Measurements from ENCODE around the gene DAO.
A peak's percentile ranks its signal among the peaks of the same experiment; 100 is the strongest.

The DAO gene

DNA sequence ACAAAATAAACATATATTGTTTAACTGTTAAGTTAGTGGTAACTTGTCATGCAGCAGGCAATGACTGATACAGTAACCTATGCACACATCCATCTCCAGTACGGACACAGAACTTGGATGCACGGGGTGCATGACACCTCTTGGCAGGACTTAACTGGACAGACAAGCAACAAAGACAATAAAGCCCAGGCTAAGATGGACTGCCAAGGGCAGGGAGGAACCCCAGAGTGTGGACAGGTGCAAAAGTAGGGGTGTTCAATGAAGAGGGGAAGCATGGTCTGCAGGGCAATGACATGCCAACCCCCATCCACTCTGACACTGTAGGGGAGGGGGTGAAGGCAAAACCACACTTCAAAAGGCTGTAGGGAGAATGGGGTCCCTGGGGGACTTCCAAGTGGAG is 34.2 kb upstream of the DAO start:
- TF ChIP-seq, protein P1, sequence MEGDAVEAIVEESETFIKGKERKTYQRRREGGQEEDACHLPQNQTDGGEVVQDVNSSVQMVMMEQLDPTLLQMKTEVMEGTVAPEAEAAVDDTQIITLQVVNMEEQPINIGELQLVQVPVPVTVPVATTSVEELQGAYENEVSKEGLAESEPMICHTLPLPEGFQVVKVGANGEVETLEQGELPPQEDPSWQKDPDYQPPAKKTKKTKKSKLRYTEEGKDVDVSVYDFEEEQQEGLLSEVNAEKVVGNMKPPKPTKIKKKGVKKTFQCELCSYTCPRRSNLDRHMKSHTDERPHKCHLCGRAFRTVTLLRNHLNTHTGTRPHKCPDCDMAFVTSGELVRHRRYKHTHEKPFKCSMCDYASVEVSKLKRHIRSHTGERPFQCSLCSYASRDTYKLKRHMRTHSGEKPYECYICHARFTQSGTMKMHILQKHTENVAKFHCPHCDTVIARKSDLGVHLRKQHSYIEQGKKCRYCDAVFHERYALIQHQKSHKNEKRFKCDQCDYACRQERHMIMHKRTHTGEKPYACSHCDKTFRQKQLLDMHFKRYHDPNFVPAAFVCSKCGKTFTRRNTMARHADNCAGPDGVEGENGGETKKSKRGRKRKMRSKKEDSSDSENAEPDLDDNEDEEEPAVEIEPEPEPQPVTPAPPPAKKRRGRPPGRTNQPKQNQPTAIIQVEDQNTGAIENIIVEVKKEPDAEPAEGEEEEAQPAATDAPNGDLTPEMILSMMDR (IDR thresholded peaks at IDR 0.05; ENCODE audit: insufficient read depth, low read length, missing control alignments), result no peak
- no peak overlapping the region for H3K4me3 ChIP-seq (ENCODE audit: low read depth, low read length)
- ChIA-PET POLR2A (no interaction called here), CTCF (no interaction called here)
- no peak for DNase-seq (ENCODE audit: low read depth, low spot score)

DNA sequence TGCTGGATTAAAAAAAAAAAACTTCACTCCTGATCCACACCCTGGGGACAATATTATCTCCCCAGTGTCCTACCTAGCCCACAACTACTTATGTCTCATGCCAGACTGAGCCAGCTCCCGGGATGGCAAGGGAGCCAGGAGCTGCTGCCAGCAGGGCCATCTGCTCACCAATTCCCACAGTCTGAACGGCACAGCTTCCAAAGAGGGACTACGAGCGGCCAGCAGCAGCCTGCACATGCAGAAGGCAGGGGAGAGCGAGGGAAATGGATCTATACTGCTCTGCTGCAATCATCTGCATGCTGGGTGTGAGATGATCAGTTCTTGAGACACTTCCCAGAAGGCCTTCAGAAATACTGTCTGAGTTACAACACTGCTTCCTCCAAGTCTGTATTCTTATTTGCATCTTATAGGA is 33.6 kb upstream of the DAO start:
- ChIA-PET CTCF (no interaction called here), POLR2A (no interaction called here)
- H3K4me3 ChIP-seq (ENCODE audit: low read depth, low read length), result no peak overlapping the region
- TF ChIP-seq, protein P1 (IDR thresholded peaks at IDR 0.05; ENCODE audit: insufficient read depth, low read length, missing control alignments), result no peak
- DNase-seq (ENCODE audit: low read depth, low spot score), result no peak

DNA sequence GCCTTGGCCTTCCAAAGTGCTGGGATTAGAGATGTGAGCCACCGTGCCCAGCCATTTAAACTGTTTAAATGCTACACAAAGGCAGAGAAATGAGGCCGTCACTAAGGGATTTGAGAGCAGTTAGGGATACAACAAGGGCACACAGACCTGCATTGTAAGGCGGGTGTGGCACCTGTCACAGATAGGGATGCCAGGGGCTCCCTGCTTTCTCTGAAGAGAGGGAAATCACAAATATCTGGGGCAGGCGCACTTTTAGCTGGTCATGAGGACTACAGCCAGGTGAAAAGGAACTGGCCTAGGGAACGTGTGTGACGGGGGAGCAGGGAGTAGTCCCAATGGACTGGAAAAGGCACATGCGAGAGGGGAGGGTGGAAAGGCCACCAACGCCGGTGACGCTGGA is 32.2 kb upstream of the DAO start:
- ChIA-PET CTCF (interaction anchor here (0.9 to 1.4 kb wide), 3 partner anchors 8 to 23 kb away, joined by 3 to 4 read pairs (median 3); no protein-coding TSS in a partner anchor), POLR2A (no interaction called here)
- TF ChIP-seq, protein P1 (IDR thresholded peaks at IDR 0.05; ENCODE audit: insufficient read depth, low read length, missing control alignments), result no peak
- no peak overlapping the region for H3K4me3 ChIP-seq (ENCODE audit: low read depth, low read length)
- DNase-seq (ENCODE audit: low read depth, low spot score), result no peak

DNA sequence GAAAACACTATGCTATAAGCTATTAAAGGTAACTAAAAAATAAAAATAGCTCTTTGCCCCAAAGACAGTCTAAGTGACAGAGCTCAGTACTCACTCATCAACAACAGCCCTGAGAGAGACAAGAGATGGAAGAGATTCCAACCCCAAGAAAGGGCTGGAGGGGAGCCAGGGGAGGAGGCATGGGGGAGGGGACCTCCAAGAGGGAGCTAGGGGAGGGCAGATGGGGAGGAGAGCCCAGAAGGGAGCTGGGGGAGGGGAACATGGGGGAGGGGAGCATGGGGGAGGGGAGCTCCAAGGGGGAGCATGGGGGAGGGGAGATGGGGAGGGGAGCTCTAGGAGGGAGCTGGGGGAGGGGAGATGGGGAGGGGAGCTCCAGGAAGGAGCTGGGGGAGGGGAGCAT is 30.2 kb upstream of the DAO start:
- no peak for DNase-seq (ENCODE audit: low read depth, low spot score)
- ChIA-PET CTCF (interaction anchor here (1.1 to 3.3 kb wide), 7 partner anchors 8 to 242 kb away, joined by 3 to 18 read pairs (median 7); no protein-coding TSS in a partner anchor), POLR2A (interaction anchor here (1.1 to 3.9 kb wide), 7 partner anchors 10 to 240 kb away, joined by 3 to 47 read pairs (median 7); no protein-coding TSS in a partner anchor)
- no peak overlapping the region for H3K4me3 ChIP-seq (ENCODE audit: low read depth, low read length)
- TF ChIP-seq, protein P1 (IDR thresholded peaks at IDR 0.05; ENCODE audit: insufficient read depth, low read length, missing control alignments), result no peak

DNA sequence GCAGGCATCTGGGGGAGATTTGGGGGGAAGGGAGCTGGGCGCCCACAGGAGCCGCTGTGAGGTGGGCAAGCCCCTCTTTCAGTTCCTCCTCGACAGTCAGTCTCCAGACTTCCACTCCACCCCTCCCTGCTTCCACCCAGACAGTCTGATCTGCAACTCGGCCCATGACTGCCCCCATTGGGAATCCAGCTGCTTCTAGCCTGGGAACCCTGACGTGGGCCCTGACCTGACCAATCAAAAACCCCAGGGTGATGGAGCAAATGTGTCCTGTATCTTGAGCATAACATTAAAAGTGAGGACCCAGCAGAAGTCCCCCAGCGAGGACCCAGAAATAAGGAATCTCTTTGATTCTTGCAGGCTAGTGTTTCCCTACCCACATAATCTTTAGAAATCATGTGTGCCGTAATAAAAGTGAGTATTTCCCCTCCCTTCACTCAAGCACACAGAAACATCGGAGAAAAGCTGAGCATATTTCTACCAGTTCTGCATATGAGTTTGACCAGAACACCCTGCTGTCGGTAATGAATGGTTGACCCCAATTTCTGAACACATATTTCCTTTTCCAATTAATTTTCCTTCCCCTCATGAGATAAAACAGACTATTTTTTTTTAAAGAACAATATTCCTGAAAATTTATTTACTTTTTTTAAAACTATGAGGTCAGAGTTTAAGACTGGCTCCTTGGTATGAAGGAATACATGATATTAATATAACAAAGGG is 28.9 kb upstream of the DAO start:
- ChIA-PET CTCF (interaction anchor here (1.0 to 3.3 kb wide), 10 partner anchors 9 to 242 kb away, joined by 3 to 18 read pairs (median 6); no protein-coding TSS in a partner anchor), POLR2A (interaction anchor here (0.8 to 3.9 kb wide), 5 partner anchors 11 to 121 kb away, joined by 3 to 47 read pairs (median 7); no protein-coding TSS in a partner anchor)
- TF ChIP-seq, protein P1 (IDR thresholded peaks at IDR 0.05; ENCODE audit: insufficient read depth, low read length, missing control alignments), result peak; percentile 44
- H3K4me3 ChIP-seq (ENCODE audit: low read depth, low read length), result no peak overlapping the region
- no peak for DNase-seq (ENCODE audit: low read depth, low spot score)

DNA sequence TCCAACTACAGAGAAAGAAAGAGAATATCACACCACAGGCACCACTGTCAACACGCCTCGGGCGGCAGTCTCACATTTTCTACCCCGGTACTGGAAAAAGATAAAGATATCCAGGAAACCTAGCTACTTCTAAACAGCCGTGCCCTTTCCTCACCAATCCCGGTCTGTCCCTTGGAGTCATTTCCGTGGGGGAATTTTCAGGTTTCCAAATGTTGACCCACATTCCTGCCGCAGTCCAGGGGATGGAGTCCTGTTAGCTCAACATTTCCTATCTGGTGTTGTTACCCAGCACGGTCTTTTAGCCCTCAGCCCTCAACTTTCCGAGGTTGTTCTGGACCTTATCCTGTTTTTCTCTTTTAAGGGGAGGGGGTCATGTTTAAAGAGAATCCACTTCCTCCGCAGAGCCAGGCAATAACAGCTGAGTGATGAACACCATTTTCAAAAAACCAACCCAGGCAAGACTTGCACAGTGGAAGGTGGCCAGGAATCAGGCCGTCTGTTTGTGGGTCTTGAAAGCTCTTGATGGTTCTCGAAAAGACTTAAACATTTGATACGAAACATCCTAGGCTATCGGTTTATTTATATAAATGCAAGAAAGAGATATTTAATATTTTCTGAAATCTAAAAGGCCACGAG is 27.1 kb upstream of the DAO start:
- TF ChIP-seq, protein P1 (IDR thresholded peaks at IDR 0.05; ENCODE audit: insufficient read depth, low read length, missing control alignments), result no peak
- ChIA-PET CTCF (interaction anchor here (0.8 to 1.8 kb wide), 6 partner anchors 48 to 284 kb away, joined by 3 to 8 read pairs (median 4); partner anchors contain the start of gene USP30), POLR2A (interaction anchor here (0.8 to 3.9 kb wide), 3 partner anchors 13 to 51 kb away, joined by 3 to 47 read pairs (median 4); no protein-coding TSS in a partner anchor)
- DNase-seq (ENCODE audit: low read depth, low spot score), result no peak
- H3K4me3 ChIP-seq (ENCODE audit: low read depth, low read length), result no peak overlapping the region

Data from AG04449 (cell line).